Measurements from ENCODE around the gene CELF4. TPM values are rescaled to one million over a fixed set of nuclear protein-coding genes. Genes with fewer than 3 reads are reported as not detected.

The CELF4 gene
- total RNA-seq, 2 experiments from 2014 or later: not detected

- CTCF ChIA-PET: no interaction called here
- no peak for DNase-seq
- Mint-ChIP-seq H3K9me3 (no peaks in the 10 kb centered on the region), H3K27ac (no peak overlapping the region), H3K27me3 (peaks cover 4% of the 10 kb centered on the region), H3K4me1 (no peaks in the 10 kb centered on the region), H3K36me3 (ENCODE audit: low read depth) (no peaks in the 10 kb centered on the region), H3K4me3 (no peak overlapping the region)
- POLR2A ChIA-PET: no interaction called here
Measured at GRCh38 chr18:37538526-37539205, 26.9 kb downstream of the CELF4 start.

GRCh38 chr18:37537868-37538525, 27.6 kb downstream of the CELF4 start:
- CTCF ChIA-PET: no interaction called here
- H3K4me1 Mint-ChIP-seq: no peaks in the 10 kb centered on the region
- no peak overlapping the region for H3K27ac Mint-ChIP-seq
- POLR2A ChIA-PET: no interaction called here
- H3K27me3 Mint-ChIP-seq: peaks cover 4% of the 10 kb centered on the region
- H3K36me3 Mint-ChIP-seq (ENCODE audit: low read depth): no peaks in the 10 kb centered on the region
- DNase-seq: peak; percentile 42
- H3K4me3 Mint-ChIP-seq: no peak overlapping the region
- no peaks in the 10 kb centered on the region for H3K9me3 Mint-ChIP-seq

DNA sequence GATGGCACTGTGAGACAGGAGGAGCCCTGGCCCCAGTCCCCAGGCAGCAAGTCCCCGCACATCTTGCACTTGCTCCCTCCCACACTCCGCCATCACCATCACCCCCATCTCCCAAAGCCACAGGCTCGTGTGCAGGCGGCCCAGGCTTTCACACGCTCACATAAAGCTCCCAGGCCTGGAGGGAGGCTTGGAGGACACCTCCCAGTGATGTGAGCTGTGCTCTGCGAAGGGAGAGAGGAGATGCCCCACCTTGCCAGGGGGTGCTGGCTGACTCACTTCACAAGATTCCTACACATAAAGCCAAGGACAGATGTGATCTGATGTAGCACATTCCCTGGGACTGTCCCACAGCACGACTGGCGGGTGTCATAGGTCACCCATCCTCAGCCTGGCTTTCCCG, 28.9 kb downstream of the CELF4 start:
- no peaks in the 10 kb centered on the region for H3K36me3 Mint-ChIP-seq (ENCODE audit: low read depth)
- no peak for DNase-seq
- no peak overlapping the region for H3K4me3 Mint-ChIP-seq
- ChIA-PET POLR2A (no interaction called here), CTCF (no interaction called here)
- no peak overlapping the region for H3K27ac Mint-ChIP-seq
- no peaks in the 10 kb centered on the region for H3K9me3 Mint-ChIP-seq
- H3K27me3 Mint-ChIP-seq: peaks cover 4% of the 10 kb centered on the region
- no peaks in the 10 kb centered on the region for H3K4me1 Mint-ChIP-seq

- Mint-ChIP-seq H3K4me3 (no peak overlapping the region), H3K4me1 (no peaks in the 10 kb centered on the region), H3K9me3 (no peaks in the 10 kb centered on the region), H3K27me3 (peaks cover 4% of the 10 kb centered on the region), H3K36me3 (ENCODE audit: low read depth) (no peaks in the 10 kb centered on the region), H3K27ac (no peak overlapping the region)
- no peak for DNase-seq
- CTCF ChIA-PET: no interaction called here
- POLR2A ChIA-PET: no interaction called here
Measured at GRCh38 chr18:37535968-37536367, 29.6 kb downstream of the CELF4 start.

DNA sequence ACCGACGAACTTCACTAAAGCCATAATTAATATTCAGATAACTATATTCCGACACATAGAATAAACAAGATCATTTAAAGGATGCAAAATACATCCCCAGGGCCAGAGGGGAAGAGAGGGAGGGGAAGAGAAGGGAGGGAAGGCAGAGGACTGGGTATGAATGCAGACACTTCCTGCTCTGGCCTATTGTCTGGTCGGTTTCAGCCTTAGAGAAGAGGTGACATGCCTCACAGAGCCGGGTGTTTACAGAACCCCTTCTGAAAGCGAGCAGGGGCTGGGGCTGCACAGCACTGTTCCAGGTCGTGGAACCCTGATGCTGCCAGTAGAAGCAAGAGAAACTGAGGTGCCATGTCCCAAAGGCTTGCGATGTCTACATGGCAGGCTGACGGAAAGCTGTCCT, 31.0 kb downstream of the CELF4 start:
- no peak for DNase-seq
- H3K27ac Mint-ChIP-seq: no peak overlapping the region
- H3K9me3 Mint-ChIP-seq: no peaks in the 10 kb centered on the region
- H3K4me3 Mint-ChIP-seq: no peak overlapping the region
- H3K27me3 Mint-ChIP-seq: peaks cover 4% of the 10 kb centered on the region
- H3K36me3 Mint-ChIP-seq (ENCODE audit: low read depth): no peaks in the 10 kb centered on the region
- ChIA-PET CTCF (no interaction called here), POLR2A (no interaction called here)
- H3K4me1 Mint-ChIP-seq: no peaks in the 10 kb centered on the region

- CTCF ChIA-PET: no interaction called here
- no peak for DNase-seq
- Mint-ChIP-seq H3K4me3 (no peak overlapping the region), H3K27me3 (peaks cover 4% of the 10 kb centered on the region), H3K4me1 (no peaks in the 10 kb centered on the region), H3K9me3 (no peaks in the 10 kb centered on the region), H3K27ac (no peak overlapping the region), H3K36me3 (ENCODE audit: low read depth) (no peaks in the 10 kb centered on the region)
- POLR2A ChIA-PET: no interaction called here
Measured at GRCh38 chr18:37533647-37534584, 31.7 kb downstream of the CELF4 start.

GRCh38 chr18:37532917-37533316, 32.7 kb downstream of the CELF4 start:
- Mint-ChIP-seq H3K27me3 (no peaks in the 10 kb centered on the region), H3K9me3 (no peaks in the 10 kb centered on the region), H3K36me3 (ENCODE audit: low read depth) (no peaks in the 10 kb centered on the region), H3K4me1 (no peaks in the 10 kb centered on the region), H3K27ac (no peak overlapping the region), H3K4me3 (no peak overlapping the region)
- DNase-seq: no peak
- ChIA-PET CTCF (interaction anchor here (0.7 kb wide), 1 partner anchor 16 kb away, joined by 3 read pairs; no protein-coding TSS in a partner anchor), POLR2A (no interaction called here)

- Mint-ChIP-seq H3K4me3 (no peak overlapping the region), H3K9me3 (no peaks in the 10 kb centered on the region), H3K27ac (no peak overlapping the region), H3K27me3 (peaks cover 18% of the 10 kb centered on the region), H3K36me3 (ENCODE audit: low read depth) (no peaks in the 10 kb centered on the region), H3K4me1 (no peaks in the 10 kb centered on the region)
- DNase-seq: no peak
- ChIA-PET POLR2A (no interaction called here), CTCF (no interaction called here)
Measured at GRCh38 chr18:37529863-37530262, 35.7 kb downstream of the CELF4 start.

- POLR2A ChIA-PET: no interaction called here
- Mint-ChIP-seq H3K4me3 (no peak overlapping the region), H3K9me3 (no peaks in the 10 kb centered on the region), H3K27ac (no peak overlapping the region), H3K36me3 (ENCODE audit: low read depth) (no peaks in the 10 kb centered on the region), H3K27me3 (peaks cover 21% of the 10 kb centered on the region), H3K4me1 (no peaks in the 10 kb centered on the region)
- DNase-seq: no peak
- CTCF ChIA-PET: interaction anchor here (1.8 kb wide), 1 partner anchor 13 kb away, joined by 4 read pairs; no protein-coding TSS in a partner anchor
Measured at GRCh38 chr18:37529296-37529695, 36.3 kb downstream of the CELF4 start.

DNA sequence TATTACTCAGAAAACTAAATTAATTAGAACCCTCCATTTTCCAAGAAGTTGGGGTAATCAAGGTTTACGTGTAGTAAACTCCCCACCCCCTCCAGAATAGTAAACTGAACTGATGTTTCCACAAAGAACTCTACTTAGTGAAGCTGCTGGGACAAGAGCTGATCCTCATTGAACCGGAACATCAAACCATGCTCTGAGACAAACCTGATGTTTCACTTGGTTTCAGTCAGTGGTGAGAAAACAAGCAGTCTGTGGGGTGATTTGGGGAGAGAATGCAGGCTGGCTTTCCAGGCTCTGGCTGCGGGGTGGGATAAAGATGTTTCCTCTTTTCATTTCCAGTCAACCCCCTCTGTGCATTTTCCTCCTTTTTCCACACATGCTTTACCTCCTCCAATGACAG, 38.2 kb downstream of the CELF4 start:
- H3K9me3 Mint-ChIP-seq: no peaks in the 10 kb centered on the region
- ChIA-PET CTCF (no interaction called here), POLR2A (no interaction called here)
- H3K36me3 Mint-ChIP-seq (ENCODE audit: low read depth): no peaks in the 10 kb centered on the region
- peaks cover 30% of the 10 kb centered on the region for H3K27me3 Mint-ChIP-seq
- no peak overlapping the region for H3K4me3 Mint-ChIP-seq
- DNase-seq: no peak
- no peaks in the 10 kb centered on the region for H3K4me1 Mint-ChIP-seq
- H3K27ac Mint-ChIP-seq: no peak overlapping the region

DNA sequence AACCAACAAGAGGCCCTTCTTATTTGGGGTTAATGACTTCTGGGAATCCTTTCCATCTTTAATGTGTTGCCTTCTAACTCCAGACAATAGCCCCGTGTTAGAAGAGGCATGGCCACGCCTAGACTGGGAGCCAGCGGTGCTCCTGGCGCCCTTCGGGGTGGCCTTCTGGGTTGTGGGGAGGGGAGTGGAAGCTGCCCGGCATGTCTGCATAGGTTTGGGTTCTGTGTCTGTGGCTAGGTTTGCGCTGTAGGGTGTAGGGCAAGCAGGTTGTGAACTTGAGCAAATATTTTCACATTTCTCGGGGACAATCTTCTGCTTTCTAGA, 40.4 kb downstream of the CELF4 start:
- Mint-ChIP-seq H3K4me1 (no peaks in the 10 kb centered on the region), H3K27me3 (peaks cover 30% of the 10 kb centered on the region), H3K4me3 (no peak overlapping the region), H3K27ac (no peak overlapping the region), H3K36me3 (ENCODE audit: low read depth) (no peaks in the 10 kb centered on the region), H3K9me3 (no peaks in the 10 kb centered on the region)
- POLR2A ChIA-PET: no interaction called here
- DNase-seq: no peak
- CTCF ChIA-PET: no interaction called here

GRCh38 chr18:37524498-37525261, 40.9 kb downstream of the CELF4 start:
- DNase-seq: no peak
- no peaks in the 10 kb centered on the region for H3K4me1 Mint-ChIP-seq
- peaks cover 30% of the 10 kb centered on the region for H3K27me3 Mint-ChIP-seq
- H3K36me3 Mint-ChIP-seq (ENCODE audit: low read depth): no peaks in the 10 kb centered on the region
- no peak overlapping the region for H3K4me3 Mint-ChIP-seq
- CTCF ChIA-PET: no interaction called here
- no peak overlapping the region for H3K27ac Mint-ChIP-seq
- POLR2A ChIA-PET: no interaction called here
- H3K9me3 Mint-ChIP-seq: no peaks in the 10 kb centered on the region

DNA sequence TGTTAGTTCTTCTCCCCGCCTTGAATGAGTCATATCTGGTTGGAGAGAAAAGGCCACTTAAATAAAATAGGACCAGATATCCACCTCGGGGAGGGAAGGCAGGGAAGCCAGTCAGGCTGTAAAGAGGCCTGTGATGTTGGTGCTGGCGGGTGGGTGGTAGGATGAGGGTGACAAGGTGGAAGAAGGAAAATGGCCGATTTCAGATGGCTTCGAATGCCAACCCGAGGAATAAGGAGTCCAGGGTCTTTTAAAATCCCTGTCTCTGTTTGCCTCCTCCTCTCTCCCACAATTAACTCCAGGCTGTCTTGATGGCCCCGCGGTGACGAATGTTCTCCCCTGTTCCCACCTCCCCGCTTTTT, 41.5 kb downstream of the CELF4 start:
- peaks cover 30% of the 10 kb centered on the region for H3K27me3 Mint-ChIP-seq
- H3K27ac Mint-ChIP-seq: no peak overlapping the region
- ChIA-PET POLR2A (no interaction called here), CTCF (no interaction called here)
- DNase-seq: no peak
- no peaks in the 10 kb centered on the region for H3K36me3 Mint-ChIP-seq (ENCODE audit: low read depth)
- H3K9me3 Mint-ChIP-seq: no peaks in the 10 kb centered on the region
- no peaks in the 10 kb centered on the region for H3K4me1 Mint-ChIP-seq
- H3K4me3 Mint-ChIP-seq: no peak overlapping the region

Data from activated CD4-positive, alpha-beta T cell treated with anti-CD3 and anti-CD28 coated beads, Interleukin-2, amount 10 ng/mL, durations not matched to agents 7 days and 5 days (primary cell).